GM23248 (cell line): ENCODE data around the gene MEMO1.
"Not testable (repeated sequence)": the region's sequence is repeated elsewhere in the genome, so short reads cannot be mapped to it uniquely, and the experiment has no call there.

Source experiments
- EZH2 ChIP-seq: fragments of 200-600 bp; sonication (generic); IDR thresholded peaks from 2 replicates; pipeline ENCODE4 v1.6.1; 2018; ENCODE audit warnings: antibody characterized with exemption, mild to moderate bottlenecking; ENCODE audit not compliant: insufficient read depth, poor library complexity, severe bottlenecking
- EZH2phosphoT487 ChIP-seq: fragments of 200-600 bp; sonication (generic); IDR thresholded peaks from 2 replicates; pipeline ENCODE4 v1.6.1; 2018; ENCODE audit warnings: antibody characterized with exemption, moderate library complexity, mild to moderate bottlenecking, low read depth; ENCODE audit not compliant: insufficient read depth

GRCh38 chr2:31953095-31953494 is 57.7 kb downstream of the MEMO1 start:
- not testable (repeated sequence) for TF ChIP-seq EZH2, EZH2phosphoT487
